GM18507 (cell line): Measurements from ENCODE around the gene HDGFL2.

Source experiments
- DNase-seq: peaks from one replicate; pipeline ENCODE4 v3.0.0; 2011; ENCODE audit warnings: low read depth; ENCODE audit not compliant: insufficient read length; ENCODE audit errors: extremely low spot score
- FAIRE-seq: peaks from 2 replicates; lab custom pipeline; 2011; peaks lifted over from hg19 to GRCh38; lab: Jason Lieb, UNC

HDGFL2 gene

GRCh38 chr19:4493929-4494690 is 22.0 kb downstream of the HDGFL2 start:
- DNase-seq = no peak

GRCh38 chr19:4494691-4495064 is 22.6 kb downstream of the HDGFL2 start:
- FAIRE-seq = no peak

More at GRCh38 chr19:4493929-4494690, 22.0 kb downstream of the HDGFL2 start:
- FAIRE-seq = no peak

GRCh38 chr19:4495471-4495870 is 23.4 kb downstream of the HDGFL2 start:
- FAIRE-seq (no peak), DNase-seq (no peak)

More at GRCh38 chr19:4494691-4495064, 22.6 kb downstream of the HDGFL2 start:
- DNase-seq = no peak

GRCh38 chr19:4496304-4496703 is 24.2 kb downstream of the HDGFL2 start:
- no peak for DNase-seq
- FAIRE-seq = no peak

GRCh38 chr19:4497770-4498389 is 25.8 kb downstream of the HDGFL2 start:
- no peak for DNase-seq

GRCh38 chr19:4498694-4499093 is 26.6 kb downstream of the HDGFL2 start:
- DNase-seq (no peak), FAIRE-seq (no peak)

More at GRCh38 chr19:4497770-4498389, 25.8 kb downstream of the HDGFL2 start:
- FAIRE-seq = no peak

- no peak for FAIRE-seq
Measured at GRCh38 chr19:4499318-4499717, 27.2 kb downstream of the HDGFL2 start.

GRCh38 chr19:4499855-4500254 is 27.8 kb downstream of the HDGFL2 start:
- FAIRE-seq = no peak

More at GRCh38 chr19:4499318-4499717, 27.2 kb downstream of the HDGFL2 start:
- DNase-seq = no peak

GRCh38 chr19:4500841-4501591 is 28.9 kb downstream of the HDGFL2 start:
- DNase-seq (no peak), FAIRE-seq (no peak)

More at GRCh38 chr19:4499855-4500254, 27.8 kb downstream of the HDGFL2 start:
- DNase-seq = no peak

GRCh38 chr19:4501691-4502090 is 29.6 kb downstream of the HDGFL2 start:
- no peak for DNase-seq
- no peak for FAIRE-seq

GRCh38 chr19:4502282-4503131 is 30.4 kb downstream of the HDGFL2 start:
- DNase-seq = no peak
- FAIRE-seq = no peak

- no peak for DNase-seq
- FAIRE-seq = no peak
Measured at GRCh38 chr19:4503132-4503824, 31.2 kb downstream of the HDGFL2 start.

- no peak for FAIRE-seq
Measured at GRCh38 chr19:4503825-4504170, 31.7 kb downstream of the HDGFL2 start.

GRCh38 chr19:4504297-4504701 is 32.2 kb downstream of the HDGFL2 start:
- no peak for FAIRE-seq
- no peak for DNase-seq

More at GRCh38 chr19:4503825-4504170, 31.7 kb downstream of the HDGFL2 start:
- DNase-seq = no peak

GRCh38 chr19:4504891-4505569 is 32.9 kb downstream of the HDGFL2 start:
- DNase-seq (no peak), FAIRE-seq (no peak)

GRCh38 chr19:4505570-4506448 is 33.7 kb downstream of the HDGFL2 start:
- FAIRE-seq (no peak), DNase-seq (no peak)

GRCh38 chr19:4506449-4507149 is 34.5 kb downstream of the HDGFL2 start:
- DNase-seq (no peak), FAIRE-seq (no peak)
